Measurements from ENCODE around the gene OR7G3.

DNA sequence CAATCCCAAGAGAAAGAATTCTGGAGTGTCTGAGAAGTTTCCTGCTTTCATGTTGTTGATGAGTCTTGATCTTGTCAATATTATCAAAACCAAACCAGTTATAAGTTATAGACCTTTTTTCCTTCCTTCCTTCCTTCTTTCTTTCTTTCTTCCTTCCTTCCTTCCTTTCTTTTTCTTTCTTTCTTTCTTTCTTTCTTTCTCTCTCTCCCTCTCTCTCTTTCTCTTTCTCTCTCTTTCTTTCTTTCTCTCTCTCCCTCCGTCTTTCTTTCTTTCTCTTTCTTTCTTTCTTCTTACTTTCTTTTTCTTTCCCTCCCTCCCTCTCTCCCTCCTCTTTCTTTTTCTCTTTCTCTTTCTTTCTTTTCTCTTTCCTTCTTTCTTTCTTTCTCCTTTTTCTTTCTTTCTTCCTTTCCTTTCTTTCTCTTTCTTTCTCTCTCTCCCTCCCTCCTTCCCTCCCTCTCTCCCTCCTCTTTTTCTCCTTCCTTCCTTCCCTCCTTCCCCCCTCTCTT, at the start of gene OR7G3:
- TF ChIP-seq, protein P1, sequence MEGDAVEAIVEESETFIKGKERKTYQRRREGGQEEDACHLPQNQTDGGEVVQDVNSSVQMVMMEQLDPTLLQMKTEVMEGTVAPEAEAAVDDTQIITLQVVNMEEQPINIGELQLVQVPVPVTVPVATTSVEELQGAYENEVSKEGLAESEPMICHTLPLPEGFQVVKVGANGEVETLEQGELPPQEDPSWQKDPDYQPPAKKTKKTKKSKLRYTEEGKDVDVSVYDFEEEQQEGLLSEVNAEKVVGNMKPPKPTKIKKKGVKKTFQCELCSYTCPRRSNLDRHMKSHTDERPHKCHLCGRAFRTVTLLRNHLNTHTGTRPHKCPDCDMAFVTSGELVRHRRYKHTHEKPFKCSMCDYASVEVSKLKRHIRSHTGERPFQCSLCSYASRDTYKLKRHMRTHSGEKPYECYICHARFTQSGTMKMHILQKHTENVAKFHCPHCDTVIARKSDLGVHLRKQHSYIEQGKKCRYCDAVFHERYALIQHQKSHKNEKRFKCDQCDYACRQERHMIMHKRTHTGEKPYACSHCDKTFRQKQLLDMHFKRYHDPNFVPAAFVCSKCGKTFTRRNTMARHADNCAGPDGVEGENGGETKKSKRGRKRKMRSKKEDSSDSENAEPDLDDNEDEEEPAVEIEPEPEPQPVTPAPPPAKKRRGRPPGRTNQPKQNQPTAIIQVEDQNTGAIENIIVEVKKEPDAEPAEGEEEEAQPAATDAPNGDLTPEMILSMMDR (IDR thresholded peaks at IDR 0.05; ENCODE audit: low read depth, low read length), result no peak
- no peak for TF ChIP-seq EZH2phosphoT487 (IDR thresholded peaks at IDR 0.05; ENCODE audit: low read depth)
